ENCODE results near the gene SRSF3.

- TF ChIP-seq CTCF (IDR thresholded peaks at IDR 0.05) (no peak), POLR2A (IDR thresholded peaks at IDR 0.05) (no peak)
Measured at GRCh38 chr6:36613200-36613995, 19.2 kb downstream of the SRSF3 start.

Data from uterus (tissue), 2 donors.